OCI-LY3 (cell line): ENCODE results near the gene HNRNPLL.

ENCODE experiments used
- EZH2phosphoT487 ChIP-seq: fragments of 200-600 bp; shearing (Covaris generic); IDR thresholded peaks from 2 replicates; pipeline ENCODE4 v1.6.1; 2018; ENCODE audit warnings: antibody characterized with exemption, mixed run types, low read depth
- TF ChIP-seq, protein P1 (sequence below): fragments of 200-600, 300-600 bp; sonication (generic); IDR thresholded peaks from 2 replicates; pipeline ENCODE4 v1.5.1; 2014; ENCODE audit warnings: antibody characterized with exemption, low read length, low read depth

GRCh38 chr2:38540580-38541286 lies 62.0 kb downstream of the HNRNPLL start:
- TF ChIP-seq, protein P1, sequence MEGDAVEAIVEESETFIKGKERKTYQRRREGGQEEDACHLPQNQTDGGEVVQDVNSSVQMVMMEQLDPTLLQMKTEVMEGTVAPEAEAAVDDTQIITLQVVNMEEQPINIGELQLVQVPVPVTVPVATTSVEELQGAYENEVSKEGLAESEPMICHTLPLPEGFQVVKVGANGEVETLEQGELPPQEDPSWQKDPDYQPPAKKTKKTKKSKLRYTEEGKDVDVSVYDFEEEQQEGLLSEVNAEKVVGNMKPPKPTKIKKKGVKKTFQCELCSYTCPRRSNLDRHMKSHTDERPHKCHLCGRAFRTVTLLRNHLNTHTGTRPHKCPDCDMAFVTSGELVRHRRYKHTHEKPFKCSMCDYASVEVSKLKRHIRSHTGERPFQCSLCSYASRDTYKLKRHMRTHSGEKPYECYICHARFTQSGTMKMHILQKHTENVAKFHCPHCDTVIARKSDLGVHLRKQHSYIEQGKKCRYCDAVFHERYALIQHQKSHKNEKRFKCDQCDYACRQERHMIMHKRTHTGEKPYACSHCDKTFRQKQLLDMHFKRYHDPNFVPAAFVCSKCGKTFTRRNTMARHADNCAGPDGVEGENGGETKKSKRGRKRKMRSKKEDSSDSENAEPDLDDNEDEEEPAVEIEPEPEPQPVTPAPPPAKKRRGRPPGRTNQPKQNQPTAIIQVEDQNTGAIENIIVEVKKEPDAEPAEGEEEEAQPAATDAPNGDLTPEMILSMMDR, result no peak
- no peak for TF ChIP-seq EZH2phosphoT487
